OCI-LY1 (cell line): ENCODE measurements around the gene PER2.

Source experiments
- H2AFZ ChIP-seq: fragments of 200-600 bp; sonication (generic), shearing (Covaris generic); 2 replicates; pipeline ENCODE4 v1.6.0; 2014; ENCODE audit warnings: antibody characterized with exemption, mild to moderate bottlenecking, low read length
- H3F3A ChIP-seq: fragments of 200-600 bp; sonication (generic), shearing (Covaris generic); 2 replicates; pipeline ENCODE4 v1.6.0; 2014; ENCODE audit warnings: mild to moderate bottlenecking, antibody characterized with exemption, low read length, moderate library complexity; ENCODE audit not compliant: insufficient read depth
- H3K27ac ChIP-seq: fragments of 200-600 bp; sonication (generic); 2 replicates; pipeline ENCODE4 v1.5.1; 2014; ENCODE audit warnings: low read length, mixed run types, mild to moderate bottlenecking, low read depth; ENCODE audit not compliant: poor library complexity, severe bottlenecking
- H3K27me3 ChIP-seq: fragments of 200-600 bp; sonication (generic); 2 replicates; pipeline ENCODE4 v1.6.0; 2014; ENCODE audit warnings: antibody characterized with exemption, mild to moderate bottlenecking, low read length, moderate library complexity; ENCODE audit not compliant: insufficient read depth
- H3K36me3 ChIP-seq: fragments of 200-600 bp; sonication (generic); 2 replicates; pipeline ENCODE4 v1.6.1; 2014; ENCODE audit warnings: mild to moderate bottlenecking, antibody characterized with exemption, low read length, moderate library complexity, mixed read lengths; ENCODE audit not compliant: insufficient read depth
- H3K4me1 ChIP-seq: fragments of 200-600 bp; sonication (generic); 2 replicates; pipeline ENCODE4 v1.5.1; 2014; ENCODE audit warnings: mild to moderate bottlenecking, low read length, moderate library complexity; ENCODE audit not compliant: insufficient read depth, severe bottlenecking
- H3K4me2 ChIP-seq: fragments of 200-600 bp; sonication (generic), shearing (Covaris generic); 2 replicates; pipeline ENCODE4 v1.6.1; 2014; ENCODE audit warnings: low read length
- H3K4me3 ChIP-seq: fragments of 200-600 bp; sonication (generic); 2 replicates; pipeline ENCODE4 v1.5.1; 2014; ENCODE audit warnings: low read length, low read depth, mild to moderate bottlenecking, mixed read lengths; ENCODE audit not compliant: poor library complexity, severe bottlenecking
- H3K79me2 ChIP-seq: fragments of 200-600 bp; shearing (Covaris generic); 2 replicates; pipeline ENCODE4 v1.6.1; 2016; ENCODE audit warnings: mixed run types, low read length, mixed read lengths; ENCODE audit not compliant: insufficient read depth
- H3K9ac ChIP-seq: fragments of 200-600 bp; sonication (generic), shearing (Covaris generic); 2 replicates; pipeline ENCODE4 v1.6.1; 2014; ENCODE audit warnings: mild to moderate bottlenecking, low read length, mixed read lengths
- H3K9me2 ChIP-seq: fragments of 200-600 bp; sonication (generic), shearing (Covaris generic); 2 replicates; pipeline ENCODE4 v1.6.1; 2014; ENCODE audit warnings: low read depth, mild to moderate bottlenecking, low read length, mixed read lengths
- H3K9me3 ChIP-seq: fragments of 200-600 bp; shearing (Covaris generic); 2 replicates; pipeline ENCODE4 v1.6.1; 2014; ENCODE audit warnings: low read length, mixed read lengths
- H4K20me1 ChIP-seq: fragments of 200-600 bp; sonication (generic), shearing (Covaris generic); 2 replicates; pipeline ENCODE4 v1.6.0; 2016; ENCODE audit warnings: mild to moderate bottlenecking, low read length; ENCODE audit not compliant: insufficient read depth
- CTCF ChIP-seq: fragments of 200-600 bp; sonication (generic), shearing (Covaris generic); IDR thresholded peaks from 2 replicates; pipeline ENCODE4 v1.5.1; 2017; ENCODE audit warnings: mild to moderate bottlenecking, antibody characterized with exemption, low read length, moderate library complexity, mixed read lengths
- EZH2 ChIP-seq: fragments of 200-600 bp; sonication (generic), shearing (Covaris generic); IDR thresholded peaks from 2 replicates; pipeline ENCODE4 v1.8.0; 2017; ENCODE audit warnings: borderline replicate concordance, mixed run types, mild to moderate bottlenecking, antibody characterized with exemption, low read length, moderate library complexity, mixed read lengths

Gene PER2

GRCh38 chr2:238280083-238280825 is 8.2 kb downstream of the PER2 start:
- no peaks in the 10 kb centered on the region for H4K20me1 ChIP-seq
- no peaks in the 10 kb centered on the region for H3K79me2 ChIP-seq
- H3K27me3 ChIP-seq, result no peaks in the 10 kb centered on the region
- TF ChIP-seq EZH2, result no peak
- no peak for TF ChIP-seq CTCF
- no peaks in the 10 kb centered on the region for H3K4me1 ChIP-seq
- H3K36me3 ChIP-seq, result peaks cover 10% of the 10 kb centered on the region; the same call in 1 of the 2 replicates
- no peak overlapping the region for H3K9ac ChIP-seq
- H3K4me3 ChIP-seq, result no peak overlapping the region
- H2AFZ ChIP-seq, result no peak overlapping the region
- no peak overlapping the region for H3K27ac ChIP-seq
- no peaks in the 10 kb centered on the region for H3K9me3 ChIP-seq
- no peak overlapping the region for H3K4me2 ChIP-seq
- H3K9me2 ChIP-seq, result no peaks in the 10 kb centered on the region
- H3F3A ChIP-seq, result no peaks in the 10 kb centered on the region

- H3K79me2 ChIP-seq, result no peaks in the 10 kb centered on the region
- H3F3A ChIP-seq, result no peaks in the 10 kb centered on the region
- H3K36me3 ChIP-seq, result peaks cover 10% of the 10 kb centered on the region; the same call in 1 of the 2 replicates
- no peak overlapping the region for H3K4me2 ChIP-seq
- H3K27ac ChIP-seq, result no peak overlapping the region
- H3K9ac ChIP-seq, result no peak overlapping the region
- no peaks in the 10 kb centered on the region for H4K20me1 ChIP-seq
- no peak overlapping the region for H3K4me3 ChIP-seq
- no peaks in the 10 kb centered on the region for H3K9me3 ChIP-seq
- no peaks in the 10 kb centered on the region for H3K27me3 ChIP-seq
- TF ChIP-seq EZH2, result no peak
- no peak for TF ChIP-seq CTCF
- no peaks in the 10 kb centered on the region for H3K9me2 ChIP-seq
- H3K4me1 ChIP-seq, result no peaks in the 10 kb centered on the region
- H2AFZ ChIP-seq, result no peak overlapping the region
Observed at GRCh38 chr2:238279324-238279682, 9.1 kb downstream of the PER2 start.

- Histone ChIP-seq H3K4me2 (no peak overlapping the region), H3K36me3 (peaks cover 10% of the 10 kb centered on the region; the same call in 1 of the 2 replicates), H2AFZ (no peak overlapping the region), H3K9me3 (no peaks in the 10 kb centered on the region), H3K9me2 (no peaks in the 10 kb centered on the region), H3K27me3 (no peaks in the 10 kb centered on the region), H3K27ac (no peak overlapping the region), H3F3A (no peaks in the 10 kb centered on the region), H4K20me1 (no peaks in the 10 kb centered on the region), H3K4me1 (no peaks in the 10 kb centered on the region), H3K79me2 (no peaks in the 10 kb centered on the region), H3K9ac (no peak overlapping the region), H3K4me3 (no peak overlapping the region)
- TF ChIP-seq CTCF, result no peak
- TF ChIP-seq EZH2, result no peak
Observed at GRCh38 chr2:238278626-238279323, 9.6 kb downstream of the PER2 start.
